Trophoblast cell (in vitro differentiated cells and primary cell): ENCODE measurements around the gene PCBD2.
"Not testable (repeated sequence)": the region's sequence is repeated elsewhere in the genome, so short reads cannot be mapped to it uniquely, and the experiment has no call there.

Source experiments
- DNase-seq, 2 donors: peaks; one replicate each; pipeline ENCODE4 v3.0.0-alpha.2; 2016
- H2AFZ ChIP-seq: 2 replicates; pipeline ENCODE4 v1.6.1; 2013; ENCODE audit warnings: low read length, moderate library complexity, mild to moderate bottlenecking; ENCODE audit not compliant: insufficient read depth, poor library complexity
- H2AK5ac ChIP-seq: 2 replicates; pipeline ENCODE4 v1.6.1; 2013; ENCODE audit warnings: mild to moderate bottlenecking, low read length
- H2BK120ac ChIP-seq: 2 replicates; pipeline ENCODE4 v1.6.1; 2013; ENCODE audit warnings: low read length, mild to moderate bottlenecking, moderate library complexity; ENCODE audit not compliant: insufficient read depth, poor library complexity
- H2BK12ac ChIP-seq: 2 replicates; pipeline ENCODE4 v1.6.1; 2013; ENCODE audit warnings: mild to moderate bottlenecking, low read length, moderate library complexity
- H2BK5ac ChIP-seq: 2 replicates; pipeline ENCODE4 v1.6.1; 2013; ENCODE audit warnings: low read length, low read depth, moderate library complexity, mild to moderate bottlenecking; ENCODE audit not compliant: poor library complexity
- H3K14ac ChIP-seq: 2 replicates; pipeline ENCODE4 v1.6.1; 2013; ENCODE audit warnings: mild to moderate bottlenecking, low read length
- H3K18ac ChIP-seq: 2 replicates; pipeline ENCODE4 v1.6.1; 2013; ENCODE audit warnings: mild to moderate bottlenecking, low read length
- H3K23ac ChIP-seq: 2 replicates; pipeline ENCODE4 v1.6.1; 2013; ENCODE audit warnings: low read length
- H3K27ac ChIP-seq: 2 replicates; pipeline ENCODE4 v1.5.1; 2013; ENCODE audit warnings: low read depth, mild to moderate bottlenecking, inconsistent platforms, low read length, moderate library complexity
- H3K27me3 ChIP-seq: 2 replicates; pipeline ENCODE4 v1.6.1; 2013; ENCODE audit warnings: inconsistent platforms, mild to moderate bottlenecking, low read length, moderate library complexity; ENCODE audit not compliant: insufficient read depth
- H3K36me3 ChIP-seq, 2 experiments: 1 replicate in 1 of 2; 2 replicates in 1 of 2; pipeline ENCODE4 v1.6.1; 2013; ENCODE audit warnings: low read length in 2 of 2, mild to moderate bottlenecking in 2 of 2, moderate library complexity in 1 of 2; ENCODE audit not compliant: insufficient read depth in 2 of 2, control insufficient read depth in 1 of 2
- H3K4ac ChIP-seq: 2 replicates; pipeline ENCODE4 v1.6.1; 2013; ENCODE audit warnings: low read depth, mild to moderate bottlenecking, low read length, moderate library complexity
- H3K4me1 ChIP-seq, 2 experiments: 1 replicate in 1 of 2; 2 replicates in 1 of 2; pipeline ENCODE4 v1.6.1; 2013; ENCODE audit warnings: low read length in 2 of 2, mild to moderate bottlenecking in 2 of 2, moderate library complexity in 1 of 2; ENCODE audit not compliant: insufficient read depth in 2 of 2, control insufficient read depth in 1 of 2
- H3K4me2 ChIP-seq: 2 replicates; pipeline ENCODE4 v1.6.1; 2013; ENCODE audit warnings: inconsistent platforms, mild to moderate bottlenecking, low read length, moderate library complexity
- H3K4me3 ChIP-seq: 2 replicates; pipeline ENCODE4 v1.5.1; 2013; ENCODE audit warnings: mild to moderate bottlenecking, low read depth, low read length, inconsistent platforms
- H3K79me1 ChIP-seq: one replicate; pipeline ENCODE4 v1.6.1; 2013; ENCODE audit warnings: low read length
- H3K79me2 ChIP-seq: 2 replicates; pipeline ENCODE4 v1.6.1; 2013; ENCODE audit warnings: low read length, mild to moderate bottlenecking; ENCODE audit not compliant: control insufficient read depth, insufficient read depth, poor library complexity
- H3K9ac ChIP-seq: 2 replicates; pipeline ENCODE4 v1.6.1; 2013; ENCODE audit warnings: mild to moderate bottlenecking, low read length
- H3K9me3 ChIP-seq: 2 replicates; pipeline ENCODE4 v1.6.1; 2013; ENCODE audit warnings: low read depth, mild to moderate bottlenecking, control low read depth, inconsistent platforms, low read length; ENCODE audit not compliant: insufficient read depth
- H4K12ac ChIP-seq: 2 replicates; pipeline ENCODE4 v1.6.1; 2013; ENCODE audit warnings: low read depth, mild to moderate bottlenecking, low read length, moderate library complexity
- H4K8ac ChIP-seq: 2 replicates; pipeline ENCODE4 v1.6.1; 2013; ENCODE audit warnings: low read depth, mild to moderate bottlenecking, low read length, moderate library complexity
- H4K91ac ChIP-seq: one replicate; pipeline ENCODE4 v1.6.1; 2013; ENCODE audit warnings: low read depth, mild to moderate bottlenecking, low read length, moderate library complexity
- WGBS: extraction: QIAGEN DNeasy Blood & Tissue Kit; methylation state at CpG from one replicate; pipeline ENCODE4 v1.1.7; 2013; ENCODE audit warnings: missing lambda C conversion rate; ENCODE audit not compliant: insufficient read length, insufficient coverage; ENCODE audit errors: extremely low coverage; 5-methylcytosine and 5-hydroxymethylcytosine counted together

The PCBD2 gene

GRCh38 chr5:134878403-134878802 is 26.5 kb upstream of the PCBD2 start:
- Histone ChIP-seq H2AK5ac (no peak overlapping the region), H4K12ac (no peak overlapping the region), H3K27me3 (no peaks in the 10 kb centered on the region), H3K79me2 (peaks cover 5% of the 10 kb centered on the region), H3K9ac (peak overlapping the region; percentile 38), H2BK120ac (no peak overlapping the region), H3K4me1 (peaks cover 5 to 8% of the 10 kb centered on the region in 2 experiments), H3K4me3 (no peak overlapping the region), H3K36me3 (no peaks in the 10 kb centered on the region), H3K4me2 (no peak overlapping the region), H2AFZ (no peak overlapping the region), H3K23ac (no peak overlapping the region), H4K91ac (no peak overlapping the region), H3K14ac (no peak overlapping the region), H3K18ac (no peak overlapping the region), H3K27ac (no peak overlapping the region), H2BK12ac (no peak overlapping the region), H2BK5ac (no peak overlapping the region), H3K9me3 (no peaks in the 10 kb centered on the region), H4K8ac (no peak overlapping the region), H3K4ac (no peak overlapping the region), H3K79me1 (peaks cover 8% of the 10 kb centered on the region)
- WGBS = no CpG with 5 or more reads among the region's 3 CpGs
- no peak for DNase-seq

DNA sequence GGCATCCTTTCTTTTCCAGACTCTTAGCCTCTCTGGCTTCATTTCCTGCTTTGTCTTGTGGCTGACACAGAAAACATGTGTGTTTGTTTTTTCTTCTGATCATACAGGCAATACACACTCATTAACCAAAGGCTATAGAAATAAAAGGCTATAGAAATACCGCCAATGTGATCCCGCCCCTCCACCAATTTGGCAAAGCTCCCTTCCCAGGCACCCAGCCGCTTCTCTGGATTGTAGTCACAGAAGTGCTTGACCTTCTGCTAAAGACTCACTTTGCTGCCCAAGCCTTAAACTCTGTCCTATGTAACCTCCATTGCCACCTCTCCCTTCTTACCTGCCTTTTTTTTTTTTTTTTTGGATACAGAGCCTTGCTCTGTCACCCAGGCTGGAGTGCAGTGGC is 25.5 kb upstream of the PCBD2 start:
- no peak overlapping the region for H4K91ac ChIP-seq
- H4K8ac ChIP-seq = no peak overlapping the region
- H3K4me1 ChIP-seq = peaks cover 2 to 4% of the 10 kb centered on the region in 2 experiments
- no peak overlapping the region for H3K14ac ChIP-seq
- no peak overlapping the region for H3K9ac ChIP-seq
- H2BK120ac ChIP-seq = no peak overlapping the region
- H2AFZ ChIP-seq = no peak overlapping the region
- H3K79me2 ChIP-seq = peaks cover 2% of the 10 kb centered on the region
- H2BK12ac ChIP-seq = no peak overlapping the region
- no peak for DNase-seq
- no peak overlapping the region for H2AK5ac ChIP-seq
- peaks cover 2% of the 10 kb centered on the region for H3K79me1 ChIP-seq
- no peak overlapping the region for H3K27ac ChIP-seq
- H3K4me2 ChIP-seq = no peak overlapping the region
- no peak overlapping the region for H4K12ac ChIP-seq
- no peaks in the 10 kb centered on the region for H3K27me3 ChIP-seq
- no peak overlapping the region for H3K4me3 ChIP-seq
- H3K36me3 ChIP-seq = no peaks in the 10 kb centered on the region
- WGBS = no CpG with 5 or more reads among the region's 3 CpGs
- no peak overlapping the region for H3K18ac ChIP-seq
- no peak overlapping the region for H2BK5ac ChIP-seq
- H3K4ac ChIP-seq = no peak overlapping the region
- no peaks in the 10 kb centered on the region for H3K9me3 ChIP-seq
- no peak overlapping the region for H3K23ac ChIP-seq

DNA sequence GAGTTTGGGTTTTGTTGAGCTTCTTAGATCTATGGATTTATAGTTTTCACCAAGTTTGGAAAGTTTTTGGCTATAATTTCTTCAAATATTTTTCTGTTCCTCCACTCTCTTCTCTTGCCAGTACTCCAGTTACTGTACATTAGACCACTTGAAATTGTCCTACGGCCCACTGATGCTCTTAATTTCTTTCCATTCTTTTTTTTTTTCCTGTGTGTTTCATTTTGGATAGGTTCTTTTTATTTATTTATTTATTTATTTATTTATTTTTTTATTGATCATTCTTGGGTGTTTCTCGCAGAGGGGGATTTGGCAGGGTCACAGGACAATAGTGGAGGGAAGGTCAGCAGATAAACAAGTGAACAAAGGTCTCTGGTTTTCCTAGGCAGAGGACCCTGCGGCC is 24.0 kb upstream of the PCBD2 start:
- not testable (repeated sequence) for H3K4me1 ChIP-seq, H4K12ac ChIP-seq, H3K4me3 ChIP-seq, H4K91ac ChIP-seq, H3K18ac ChIP-seq, DNase-seq, H3K9ac ChIP-seq, H3K4ac ChIP-seq, H3K79me1 ChIP-seq, H2BK5ac ChIP-seq, H2AK5ac ChIP-seq, H2AFZ ChIP-seq, H3K27me3 ChIP-seq, H3K27ac ChIP-seq, H3K36me3 ChIP-seq, H3K14ac ChIP-seq, H4K8ac ChIP-seq, H3K23ac ChIP-seq, H2BK120ac ChIP-seq, H2BK12ac ChIP-seq, H3K79me2 ChIP-seq, H3K9me3 ChIP-seq, H3K4me2 ChIP-seq
- no CpG with 5 or more reads among the region's 3 CpGs for WGBS

- H3K27ac ChIP-seq, H2AK5ac ChIP-seq, H3K36me3 ChIP-seq, H4K12ac ChIP-seq, H3K9ac ChIP-seq, H3K9me3 ChIP-seq, H3K27me3 ChIP-seq, H2BK5ac ChIP-seq, H3K23ac ChIP-seq, H3K18ac ChIP-seq, H4K91ac ChIP-seq, H3K79me2 ChIP-seq, H3K14ac ChIP-seq, H3K79me1 ChIP-seq, H2BK120ac ChIP-seq, DNase-seq, H3K4ac ChIP-seq, H4K8ac ChIP-seq, H3K4me2 ChIP-seq, H3K4me3 ChIP-seq, H2AFZ ChIP-seq, H3K4me1 ChIP-seq, H2BK12ac ChIP-seq: not testable (repeated sequence)
- no CpG with 5 or more reads among the region's 30 CpGs for WGBS
Measured at GRCh38 chr5:134881711-134882110, 23.2 kb upstream of the PCBD2 start.
